Right kidney (tissue), 1 donor: ENCODE data around the gene INF2.

Source experiments
- DNase-seq: peaks from one replicate; pipeline ENCODE4 v3.0.0-alpha.2; 2016

INF2 gene

GRCh38 chr14:104751539-104752422 lies 62.4 kb downstream of the INF2 start:
- no peak for DNase-seq

- DNase-seq, result no peak
Observed at GRCh38 chr14:104752423-104752734, 63.0 kb downstream of the INF2 start.

- peak; percentile 96 for DNase-seq
Observed at GRCh38 chr14:104752735-104753527, 63.5 kb downstream of the INF2 start, which contains the start of gene SIVA1. SIVA1 (plus strand) TSS chr14:104753147; CDS start chr14:104753202, 55 bp downstream.

- peak; percentile 44 for DNase-seq
Observed at GRCh38 chr14:104753528-104754212, 64.3 kb downstream of the INF2 start.

GRCh38 chr14:104754213-104754851 lies 64.9 kb downstream of the INF2 start:
- no peak for DNase-seq

- no peak for DNase-seq
Observed at GRCh38 chr14:104755621-104756020, 66.2 kb downstream of the INF2 start.

GRCh38 chr14:104756477-104757237 lies 67.2 kb downstream of the INF2 start:
- DNase-seq, result no peak

GRCh38 chr14:104757238-104757585 lies 67.8 kb downstream of the INF2 start:
- no peak for DNase-seq

- no peak for DNase-seq
Observed at GRCh38 chr14:104757681-104758392, 68.4 kb downstream of the INF2 start.

- no peak for DNase-seq
Observed at GRCh38 chr14:104758981-104759969, 69.9 kb downstream of the INF2 start.

GRCh38 chr14:104765517-104765916 lies 76.1 kb downstream of the INF2 start:
- DNase-seq, result no peak

- no peak for DNase-seq
Observed at GRCh38 chr14:104766256-104766862, 76.9 kb downstream of the INF2 start.

- no peak for DNase-seq
Observed at GRCh38 chr14:104766863-104767633, 77.6 kb downstream of the INF2 start.

- DNase-seq, result no peak
Observed at GRCh38 chr14:104767634-104767918, 78.2 kb downstream of the INF2 start.

GRCh38 chr14:104768437-104769323 lies 79.3 kb downstream of the INF2 start:
- peak; percentile 67 for DNase-seq

GRCh38 chr14:104769324-104770071 lies 80.1 kb downstream of the INF2 start:
- no peak for DNase-seq

- no peak for DNase-seq
Observed at GRCh38 chr14:104770072-104770579, 80.7 kb downstream of the INF2 start.
